Activated CD8-positive, alpha-beta T cell treated with anti-CD3 and anti-CD28 coated beads for 36 hours (primary cell): ENCODE data around the gene SOX5. TPM values are rescaled to one million over a fixed set of nuclear protein-coding genes. Genes with fewer than 3 reads are reported as not detected.

Source experiments
- ATAC-seq: fragments of 200-7000 bp; cut with Tn5 transposase; one replicate; pipeline ENCODE4 v1.10.0; 2021; ENCODE audit warnings: mild to moderate bottlenecking, moderate library complexity
- CTCF ChIA-PET: fragments of 350-600 bp; sonication (Branson Sonifier 250); formaldehyde crosslinking; loops from one replicate; lab custom pipeline; 2021; ENCODE audit warnings: antibody characterized with exemption; lab: Charles Lee
- POLR2A ChIA-PET: fragments of 350-600 bp; sonication (Branson Sonifier 250); formaldehyde crosslinking; loops from one replicate; lab custom pipeline; 2021; ENCODE audit warnings: antibody characterized with exemption; lab: Charles Lee
- DNase-seq: peaks from one replicate; pipeline ENCODE4 v3.0.0-alpha.2; 2020
- H3K27ac Mint-ChIP-seq: one replicate; pipeline ENCODE4 v1.8.0; 2021; ENCODE audit warnings: mild to moderate bottlenecking, mixed read lengths
- H3K27me3 Mint-ChIP-seq: one replicate; pipeline ENCODE4 v1.8.0; 2021; ENCODE audit warnings: mixed read lengths
- H3K36me3 Mint-ChIP-seq: one replicate; pipeline ENCODE4 v1.8.0; 2021; ENCODE audit warnings: low read depth, mixed read lengths
- H3K4me1 Mint-ChIP-seq: one replicate; pipeline ENCODE4 v1.8.0; 2021; ENCODE audit warnings: low read depth, mixed read lengths
- H3K4me3 Mint-ChIP-seq: one replicate; pipeline ENCODE4 v1.8.0; 2021; ENCODE audit warnings: mild to moderate bottlenecking, moderate library complexity, mixed read lengths
- H3K9me3 Mint-ChIP-seq: one replicate; pipeline ENCODE4 v1.8.0; 2021; ENCODE audit warnings: mixed read lengths
- intact Hi-C: fragments of 100-400 bp; cut with micrococcal nuclease; formaldehyde crosslinking; loops from one replicate; pipeline ENCODE4 v1.10.0; 2022
- total RNA-seq, 2 experiments: library from RNA; stranded (reverse); gene quantifications; one replicate each; pipeline ENCODE4 v1.2.3, GENCODE V29; 2021
- TF ChIP-seq, protein P1 (sequence below): fragments of 200-600 bp; IDR thresholded peaks from one replicate; pipeline ENCODE4 v1.8.0; 2022; ENCODE audit warnings: antibody characterized with exemption, mild to moderate bottlenecking

The SOX5 gene
- not detected for total RNA-seq

DNA sequence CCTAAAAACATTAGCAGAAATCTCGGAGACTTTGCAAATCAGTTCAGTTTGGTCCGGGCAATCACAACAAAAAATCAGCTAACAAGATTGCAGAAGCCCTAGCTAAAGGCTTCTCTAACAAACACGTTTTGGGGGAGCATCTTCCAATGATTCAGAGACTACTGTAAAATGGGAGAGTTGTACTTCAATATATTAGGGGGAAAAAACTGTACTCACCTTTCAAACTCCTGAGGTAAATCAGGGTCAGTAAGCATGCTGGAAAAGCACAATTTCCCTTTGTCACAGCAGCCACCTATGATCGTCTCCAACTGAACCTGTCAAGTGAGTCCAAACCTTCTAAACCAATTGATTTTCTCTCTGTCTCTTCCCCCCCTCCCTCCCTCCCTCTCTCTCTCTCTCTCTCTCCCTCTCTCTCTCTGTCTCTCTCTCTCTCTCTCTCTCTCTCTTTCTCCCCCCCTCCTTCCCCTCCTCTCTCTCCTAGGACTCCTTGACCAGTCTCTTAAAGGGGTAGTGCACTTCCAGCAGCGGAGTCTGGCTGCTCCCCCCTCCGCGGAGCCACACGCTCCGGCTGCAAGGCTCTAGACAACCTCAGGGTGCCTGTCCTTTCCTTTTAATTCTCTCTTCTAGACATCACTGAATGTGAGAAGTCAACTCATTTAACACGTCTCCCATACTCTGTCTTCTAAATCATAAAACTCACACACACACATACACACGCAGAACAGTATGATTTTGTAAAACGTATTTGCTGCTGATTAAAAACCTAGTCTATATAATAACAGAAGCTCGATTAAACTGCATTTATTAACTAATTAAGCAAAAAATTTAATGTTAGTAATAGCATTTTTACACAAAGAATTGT, at the start of gene SOX5:
Gene SOX5, minus strand, starts transcription at position 323 of the 862 bp plus-strand sequence. Its CDS starts 69 bp downstream, at position 254.
- intact Hi-C loops: no loop called here
- no peaks in the 10 kb centered on the region for H3K9me3 Mint-ChIP-seq
- no peaks in the 10 kb centered on the region for H3K36me3 Mint-ChIP-seq
- CTCF ChIA-PET: no interaction called here
- DNase-seq (no peak), ATAC-seq (no peak)
- TF ChIP-seq, protein P1, sequence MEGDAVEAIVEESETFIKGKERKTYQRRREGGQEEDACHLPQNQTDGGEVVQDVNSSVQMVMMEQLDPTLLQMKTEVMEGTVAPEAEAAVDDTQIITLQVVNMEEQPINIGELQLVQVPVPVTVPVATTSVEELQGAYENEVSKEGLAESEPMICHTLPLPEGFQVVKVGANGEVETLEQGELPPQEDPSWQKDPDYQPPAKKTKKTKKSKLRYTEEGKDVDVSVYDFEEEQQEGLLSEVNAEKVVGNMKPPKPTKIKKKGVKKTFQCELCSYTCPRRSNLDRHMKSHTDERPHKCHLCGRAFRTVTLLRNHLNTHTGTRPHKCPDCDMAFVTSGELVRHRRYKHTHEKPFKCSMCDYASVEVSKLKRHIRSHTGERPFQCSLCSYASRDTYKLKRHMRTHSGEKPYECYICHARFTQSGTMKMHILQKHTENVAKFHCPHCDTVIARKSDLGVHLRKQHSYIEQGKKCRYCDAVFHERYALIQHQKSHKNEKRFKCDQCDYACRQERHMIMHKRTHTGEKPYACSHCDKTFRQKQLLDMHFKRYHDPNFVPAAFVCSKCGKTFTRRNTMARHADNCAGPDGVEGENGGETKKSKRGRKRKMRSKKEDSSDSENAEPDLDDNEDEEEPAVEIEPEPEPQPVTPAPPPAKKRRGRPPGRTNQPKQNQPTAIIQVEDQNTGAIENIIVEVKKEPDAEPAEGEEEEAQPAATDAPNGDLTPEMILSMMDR: no peak
- H3K4me3 Mint-ChIP-seq: no peak within 1 kb of the TSS
- POLR2A ChIA-PET: no interaction called here
- H3K27ac Mint-ChIP-seq: no peak within 1 kb of the TSS
- H3K4me1 Mint-ChIP-seq: no peaks in the 10 kb centered on the region
- H3K27me3 Mint-ChIP-seq: no peaks in the 10 kb centered on the region

DNA sequence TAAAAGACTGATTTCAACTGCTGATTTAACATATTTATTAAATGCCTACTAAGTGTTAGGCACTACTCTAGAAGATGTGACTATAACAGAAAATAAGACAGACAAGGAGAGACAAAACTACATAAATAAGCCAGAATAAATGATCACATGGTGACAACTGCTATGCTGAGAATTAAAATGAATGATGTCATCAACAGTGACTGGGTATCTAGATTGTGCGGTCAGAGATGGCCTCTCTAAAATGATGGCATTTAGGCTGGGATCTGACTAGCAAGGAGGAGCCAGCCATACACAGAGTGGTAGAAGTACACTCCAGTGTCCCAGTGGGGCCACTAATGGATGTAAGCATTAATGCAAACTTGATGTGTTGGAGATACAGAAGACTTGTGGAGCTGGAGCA, 37.6 kb upstream of the SOX5 start:
- Mint-ChIP-seq H3K27me3 (no peaks in the 10 kb centered on the region), H3K27ac (no peak overlapping the region), H3K9me3 (peaks cover 4% of the 10 kb centered on the region), H3K36me3 (no peaks in the 10 kb centered on the region), H3K4me1 (no peaks in the 10 kb centered on the region), H3K4me3 (no peak overlapping the region)
- TF ChIP-seq, protein P1: no peak
- no peak for DNase-seq
- ChIA-PET CTCF (no interaction called here), POLR2A (no interaction called here)
- ATAC-seq: no peak
- intact Hi-C loops: no loop called here

DNA sequence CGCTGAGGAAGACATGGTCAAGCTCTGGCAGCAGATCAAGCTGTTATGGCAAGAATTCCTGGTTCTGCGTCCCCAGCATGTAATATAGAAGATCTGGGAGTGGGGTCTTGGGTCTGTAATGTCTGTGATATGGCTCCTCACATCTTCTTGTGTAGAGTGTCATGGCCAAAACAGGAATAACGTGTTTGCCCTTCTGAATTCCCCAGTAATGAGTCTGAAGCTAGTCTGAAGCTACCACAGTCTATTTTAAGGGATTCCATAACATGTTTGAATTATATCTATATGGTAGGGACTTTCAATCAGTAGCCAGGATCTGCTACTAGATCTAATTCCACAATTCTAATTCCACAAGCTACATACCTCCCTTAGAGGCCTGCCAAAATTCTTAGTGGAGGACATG, 31.4 kb upstream of the SOX5 start:
- DNase-seq (no peak), ATAC-seq (no peak)
- intact Hi-C loops: no loop called here
- peaks cover 3% of the 10 kb centered on the region for H3K9me3 Mint-ChIP-seq
- H3K27me3 Mint-ChIP-seq: no peaks in the 10 kb centered on the region
- TF ChIP-seq, protein P1: no peak
- POLR2A ChIA-PET: no interaction called here
- H3K4me1 Mint-ChIP-seq: no peaks in the 10 kb centered on the region
- CTCF ChIA-PET: no interaction called here
- no peaks in the 10 kb centered on the region for H3K36me3 Mint-ChIP-seq
- no peak overlapping the region for H3K4me3 Mint-ChIP-seq
- no peak overlapping the region for H3K27ac Mint-ChIP-seq

DNA sequence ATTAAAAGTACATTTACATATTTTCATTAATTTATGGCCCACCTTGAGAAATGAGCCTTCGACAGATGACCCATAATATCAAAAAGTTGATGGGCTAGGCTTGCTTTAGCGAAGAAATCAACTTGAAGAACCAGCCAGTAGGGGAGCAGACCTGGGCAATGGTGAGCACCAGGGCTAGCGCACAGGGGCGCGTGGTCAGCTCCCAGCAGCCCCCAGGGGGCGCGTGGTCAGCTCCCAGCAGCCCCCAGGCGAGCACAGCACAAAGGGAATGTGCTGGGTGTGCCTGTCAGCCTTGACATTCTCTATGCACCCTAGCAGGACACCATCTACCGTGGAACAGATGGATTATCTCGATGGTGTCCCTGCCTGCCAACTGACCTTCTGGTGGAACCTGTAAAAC, 15.3 kb upstream of the SOX5 start:
- no peak overlapping the region for H3K27ac Mint-ChIP-seq
- H3K4me1 Mint-ChIP-seq: no peaks in the 10 kb centered on the region
- TF ChIP-seq, protein P1: no peak
- no peak for DNase-seq
- ChIA-PET POLR2A (no interaction called here), CTCF (no interaction called here)
- H3K27me3 Mint-ChIP-seq: no peaks in the 10 kb centered on the region
- H3K4me3 Mint-ChIP-seq: no peak overlapping the region
- ATAC-seq: no peak
- no peaks in the 10 kb centered on the region for H3K36me3 Mint-ChIP-seq
- H3K9me3 Mint-ChIP-seq: no peaks in the 10 kb centered on the region
- intact Hi-C loops: no loop called here

DNA sequence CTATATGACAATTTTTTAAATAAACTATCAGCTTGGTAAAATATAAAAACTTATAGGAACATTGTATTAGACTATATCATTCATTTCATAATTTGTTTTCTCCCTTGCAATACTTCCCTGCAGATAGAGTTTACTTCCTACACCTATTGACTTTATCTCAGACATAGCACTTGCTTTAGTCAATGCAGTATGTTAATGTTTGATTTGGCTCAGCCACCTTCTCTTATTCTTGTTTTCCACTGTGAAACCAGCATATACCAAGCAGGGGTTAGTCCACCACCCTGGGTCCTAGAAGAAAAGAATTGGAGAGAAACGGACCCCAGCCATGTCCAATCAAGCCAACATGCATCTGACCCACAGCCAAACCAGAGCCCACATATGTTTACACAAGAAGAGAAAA, 10.4 kb upstream of the SOX5 start:
- DNase-seq (no peak), ATAC-seq (no peak)
- Mint-ChIP-seq H3K36me3 (no peaks in the 10 kb centered on the region), H3K9me3 (no peaks in the 10 kb centered on the region), H3K4me3 (no peak overlapping the region), H3K27ac (no peak overlapping the region), H3K27me3 (no peaks in the 10 kb centered on the region), H3K4me1 (no peaks in the 10 kb centered on the region)
- CTCF ChIA-PET: no interaction called here
- TF ChIP-seq, protein P1: no peak
- intact Hi-C loops: no loop called here
- POLR2A ChIA-PET: no interaction called here
